Epithelial cell of prostate (primary cell): ENCODE data around the gene FCN3.

Source experiments
- DNase-seq: peaks from one replicate; pipeline ENCODE4 v3.0.0-alpha.2; 2011; ENCODE audit warnings: low read depth, low spot score
- H3K27ac ChIP-seq: fragments of 450-650 bp; 2 replicates; pipeline ENCODE4 v1.5.1; 2017; ENCODE audit warnings: mild to moderate bottlenecking

The FCN3 gene

DNA sequence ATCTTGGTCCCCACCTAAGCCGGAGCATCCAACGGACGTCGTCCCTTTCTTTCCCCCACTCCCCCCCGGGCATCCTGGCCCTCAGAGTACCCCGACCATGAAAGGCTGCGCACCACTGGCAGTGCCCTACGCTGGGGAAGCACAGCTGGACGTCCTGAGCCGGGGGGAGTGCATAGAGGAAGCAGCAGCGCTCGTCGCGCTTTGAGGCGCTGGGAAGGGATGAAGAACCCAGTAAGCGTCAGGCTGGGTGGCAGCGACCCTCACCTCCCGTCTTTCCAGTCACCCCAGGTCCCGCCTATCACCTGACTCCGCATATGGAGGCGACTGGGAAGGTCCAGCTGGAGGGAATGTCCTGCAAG is 13.6 kb downstream of the FCN3 start:
- H3K27ac ChIP-seq: no peak overlapping the region
- DNase-seq: no peak

DNA sequence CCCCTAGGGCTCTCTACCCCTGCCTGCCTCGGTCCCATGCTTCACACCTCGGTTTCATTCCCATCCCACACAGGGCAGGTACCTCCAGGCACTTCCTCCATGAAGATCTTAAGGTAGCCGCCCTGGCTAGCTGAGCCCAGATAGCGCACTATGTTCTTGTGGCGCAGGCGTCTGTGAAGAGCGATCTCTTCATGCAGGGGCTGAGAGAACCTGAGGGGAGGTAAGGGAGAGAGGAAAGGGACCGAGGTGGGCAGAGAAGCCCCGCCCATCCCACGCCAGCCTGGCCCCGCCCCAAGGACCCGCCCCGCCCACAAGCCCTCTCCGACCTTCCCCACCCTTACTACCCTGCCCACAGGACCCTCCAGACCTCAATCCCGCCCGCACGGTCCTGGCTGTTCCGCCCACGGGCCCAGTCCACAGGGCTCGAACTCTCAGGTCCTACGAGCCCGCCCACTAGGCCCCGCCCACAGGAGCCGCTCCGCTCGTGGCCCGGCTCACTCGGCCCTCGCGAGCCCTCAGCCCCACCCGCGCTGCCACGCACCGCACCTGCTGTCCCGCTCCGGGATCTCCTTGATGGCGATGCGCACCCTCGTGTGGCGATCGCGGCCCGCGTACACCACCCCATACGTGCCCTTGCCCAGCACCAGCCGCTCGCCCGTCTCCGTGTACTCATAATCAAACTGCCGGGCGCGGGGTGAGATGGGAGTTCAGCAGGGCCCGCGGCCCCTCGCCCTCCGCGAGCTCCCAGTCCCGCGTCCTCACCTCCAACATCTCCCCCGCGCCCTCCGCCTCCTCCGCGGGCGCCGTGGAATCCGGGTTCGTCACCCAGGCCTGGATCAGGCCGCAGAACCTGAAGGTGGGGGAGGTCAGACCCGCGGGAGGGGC is 14.2 kb downstream of the FCN3 start:
- no peak for DNase-seq
- H3K27ac ChIP-seq: no peak overlapping the region

DNA sequence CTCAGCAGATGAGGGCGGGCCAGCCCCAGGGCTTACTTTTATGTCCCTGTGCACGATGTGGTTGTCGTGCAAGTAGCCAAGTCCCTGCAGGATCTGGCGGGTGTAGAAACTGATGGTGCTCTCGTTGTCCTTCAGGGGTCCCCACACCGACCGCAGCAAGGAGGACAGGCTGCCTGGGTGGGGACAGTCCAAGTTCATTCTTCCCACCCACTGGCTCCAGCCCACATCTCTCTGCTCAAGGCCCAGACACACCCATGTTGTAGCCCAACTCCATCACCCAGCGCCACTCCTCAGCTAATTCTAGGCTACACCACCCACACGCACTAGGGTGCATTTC is 14.8 kb downstream of the FCN3 start:
- no peak overlapping the region for H3K27ac ChIP-seq

GRCh38 chr1:27358928-27359313 is 15.7 kb downstream of the FCN3 start:
- no peak for DNase-seq
- no peak overlapping the region for H3K27ac ChIP-seq

More for the DNA sequence above, 14.8 kb downstream of the FCN3 start:
- DNase-seq: no peak

DNA sequence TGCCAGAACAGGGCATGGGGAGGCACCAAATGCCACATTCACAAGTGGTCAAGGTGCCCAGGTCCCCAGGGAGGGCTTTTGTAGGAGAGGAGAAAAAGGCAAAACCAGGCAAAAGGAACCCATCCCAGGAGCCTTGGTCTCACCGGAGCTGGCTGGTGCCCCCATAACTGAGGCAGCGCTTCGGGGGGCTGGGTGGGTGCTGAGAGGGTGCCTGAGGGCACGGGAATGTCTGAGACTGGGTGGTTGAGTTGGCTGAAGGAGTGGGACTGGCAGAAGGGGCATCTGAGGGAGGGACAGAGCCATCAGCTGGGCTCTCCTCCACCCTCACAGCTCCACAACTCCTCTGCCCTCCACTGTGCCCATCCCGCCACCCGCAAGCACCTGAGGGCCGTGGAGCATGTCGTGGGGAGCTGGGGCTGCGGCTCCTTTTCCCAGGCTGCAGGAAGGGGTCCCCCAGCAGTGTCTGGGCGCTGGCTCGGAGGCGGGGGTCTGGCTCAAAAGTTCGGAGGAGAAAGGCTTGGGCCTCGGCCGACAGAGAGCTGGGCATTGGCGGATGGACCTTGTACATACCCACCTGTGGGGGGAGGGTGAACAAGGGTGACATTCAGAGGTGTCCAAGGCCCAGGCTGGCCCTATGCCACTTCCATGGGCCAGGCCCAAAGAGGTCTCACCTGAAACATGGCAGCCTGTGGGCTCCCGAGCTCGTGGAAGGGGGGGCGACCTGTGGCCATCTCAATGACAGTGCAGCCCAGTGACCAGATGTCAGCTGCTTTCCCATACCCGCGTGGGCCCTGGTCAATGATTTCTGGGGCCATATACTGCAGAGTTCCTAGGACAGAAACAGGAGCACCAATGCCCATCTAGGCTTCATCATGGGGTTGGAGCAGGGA is 16.3 kb downstream of the FCN3 start:
- no peak overlapping the region for H3K27ac ChIP-seq
- DNase-seq: no peak

DNA sequence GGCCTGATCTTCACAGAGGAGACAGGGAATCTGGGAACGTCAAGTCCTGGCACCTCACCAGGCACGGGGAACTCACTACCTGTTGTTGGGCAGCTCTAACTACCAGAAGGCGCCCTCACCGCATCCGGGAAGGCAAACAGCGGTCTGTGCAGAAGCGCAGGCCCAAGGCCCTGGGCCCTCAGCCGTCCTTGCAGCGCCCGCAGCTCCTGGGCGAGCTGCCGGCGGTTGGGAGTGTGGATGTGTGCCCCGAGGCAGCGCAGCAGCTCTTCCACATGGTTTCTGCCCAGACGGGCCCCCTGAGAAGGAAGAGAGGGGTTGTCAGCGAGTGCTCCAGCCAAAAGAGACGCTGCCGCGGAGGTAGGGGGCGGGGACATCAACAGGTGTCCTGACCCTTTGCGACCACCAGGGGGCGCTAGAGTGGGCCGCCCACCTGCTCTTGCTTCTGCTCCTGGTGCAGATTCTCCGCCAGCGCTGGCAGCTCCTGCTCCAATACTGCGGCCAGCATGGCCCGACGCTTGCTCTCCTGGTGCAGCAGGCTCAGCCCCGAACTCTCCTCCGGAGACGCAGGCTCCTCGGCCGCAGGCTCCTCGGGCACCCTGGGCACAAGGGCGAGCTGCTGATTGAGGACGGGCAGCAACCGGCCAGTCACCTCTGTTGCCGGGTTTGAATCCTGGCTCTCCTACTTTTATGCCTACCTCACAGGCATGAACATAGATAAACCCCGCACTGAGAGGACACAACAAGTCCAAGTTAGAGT is 17.2 kb downstream of the FCN3 start:
- H3K27ac ChIP-seq: no peak overlapping the region
- no peak for DNase-seq

GRCh38 chr1:27356619-27357280 is 17.9 kb downstream of the FCN3 start:
- DNase-seq: no peak
- no peak overlapping the region for H3K27ac ChIP-seq

GRCh38 chr1:27356277-27356618 is 18.4 kb downstream of the FCN3 start:
- no peak for DNase-seq
- H3K27ac ChIP-seq: no peak overlapping the region

DNA sequence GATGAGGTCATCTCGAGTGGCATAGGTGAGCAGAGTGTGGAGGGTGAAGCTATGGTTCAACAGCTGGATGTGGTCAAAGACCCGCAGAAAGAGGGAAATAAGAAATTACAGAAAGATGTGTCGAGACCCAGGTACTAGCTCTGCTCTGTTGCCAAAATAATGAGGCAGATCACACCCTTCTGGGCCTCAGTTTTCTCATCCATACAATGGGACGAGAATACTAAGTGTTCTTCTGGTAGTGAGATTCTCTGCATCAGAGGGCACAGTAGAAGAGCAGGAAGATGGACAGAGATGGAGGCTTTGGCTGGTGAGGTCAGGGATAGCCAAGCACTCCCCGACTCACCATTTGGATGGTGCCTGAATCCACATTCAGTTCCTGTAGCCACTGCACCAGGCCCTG is 18.9 kb downstream of the FCN3 start:
- no peak overlapping the region for H3K27ac ChIP-seq
- DNase-seq: no peak

DNA sequence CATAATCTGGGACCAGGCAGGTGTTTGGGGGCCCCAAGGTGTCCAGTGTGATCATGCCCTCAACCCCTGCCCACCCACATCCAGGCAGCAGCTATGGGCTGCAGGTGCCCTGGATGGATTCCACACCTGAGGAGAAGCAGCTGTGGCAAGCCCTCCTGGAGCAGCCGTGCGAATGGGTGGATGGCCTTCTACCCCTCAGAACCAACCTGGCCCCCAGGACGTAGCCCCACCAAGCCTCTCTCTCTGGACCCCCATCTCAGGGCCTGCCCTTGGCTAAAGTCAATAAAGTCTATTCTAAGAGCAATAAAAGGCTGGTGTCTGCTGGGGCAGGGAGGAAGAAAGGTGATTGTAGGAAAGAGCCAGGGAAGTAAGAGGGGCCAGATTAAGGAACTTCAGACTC is 21.0 kb downstream of the FCN3 start:
- DNase-seq: no peak
- H3K27ac ChIP-seq: no peak overlapping the region

DNA sequence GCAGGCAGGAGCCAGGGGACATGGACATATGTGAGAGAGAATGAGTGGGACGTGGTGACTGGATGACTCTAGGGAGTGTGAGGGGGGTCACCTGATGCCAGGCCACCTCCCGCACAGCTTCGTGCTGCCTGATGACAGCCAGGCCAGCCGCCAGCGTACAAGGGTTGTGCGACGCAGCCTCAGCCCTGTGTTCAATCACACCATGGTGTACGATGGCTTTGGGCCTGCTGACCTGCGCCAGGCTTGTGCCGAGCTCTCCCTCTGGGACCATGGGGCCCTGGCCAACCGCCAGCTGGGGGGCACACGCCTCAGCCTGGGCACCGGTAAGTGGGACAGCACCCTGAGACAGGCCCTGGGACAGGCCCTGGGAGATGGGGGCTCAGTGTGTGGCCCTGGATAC is 21.5 kb downstream of the FCN3 start:
- H3K27ac ChIP-seq: no peak overlapping the region

GRCh38 chr1:27351541-27352107 is 23.0 kb downstream of the FCN3 start:
- H3K27ac ChIP-seq: no peak overlapping the region
- no peak for DNase-seq

More for the DNA sequence above, 21.5 kb downstream of the FCN3 start:
- DNase-seq: no peak

DNA sequence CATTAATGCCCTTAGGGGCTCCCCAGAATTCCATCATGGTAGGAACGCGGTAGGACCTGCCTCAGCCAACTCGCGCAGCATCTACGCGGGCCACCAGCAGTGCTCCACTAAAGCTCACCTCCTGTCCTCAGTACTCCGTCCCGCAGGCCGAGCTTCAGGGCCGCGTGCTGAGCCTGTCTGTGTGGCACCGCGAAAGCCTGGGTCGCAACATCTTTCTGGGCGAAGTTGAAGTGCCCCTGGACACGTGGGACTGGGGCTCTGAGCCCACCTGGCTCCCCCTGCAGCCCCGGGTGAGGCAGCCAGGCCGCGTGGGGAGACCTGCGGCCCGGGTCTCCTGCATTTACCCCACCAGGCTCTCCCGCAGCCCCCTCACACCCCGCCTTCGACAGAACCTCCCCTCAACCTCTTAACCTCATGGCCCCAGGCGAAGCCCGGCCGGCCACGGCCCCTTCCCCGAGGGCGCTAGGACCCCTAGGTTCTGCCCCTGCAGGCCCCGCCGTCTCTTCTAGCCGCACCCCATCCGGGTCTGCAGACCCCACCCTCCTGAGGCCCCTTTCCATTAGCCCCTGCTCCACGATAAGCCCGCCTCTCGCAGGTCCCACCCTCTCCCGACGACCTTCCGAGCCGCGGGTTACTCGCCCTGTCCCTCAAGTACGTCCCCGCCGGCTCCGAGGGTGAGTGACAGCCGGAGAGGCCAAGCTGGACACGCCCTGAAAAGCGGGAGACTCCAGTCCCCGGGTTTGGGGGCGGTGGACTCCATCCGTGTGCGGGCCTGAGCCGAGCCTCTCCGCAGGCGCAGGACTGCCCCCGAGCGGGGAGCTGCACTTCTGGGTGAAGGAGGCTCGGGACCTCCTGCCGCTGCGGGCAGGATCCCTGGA is 23.7 kb downstream of the FCN3 start:
- no peak for DNase-seq
- H3K27ac ChIP-seq: no peak overlapping the region

DNA sequence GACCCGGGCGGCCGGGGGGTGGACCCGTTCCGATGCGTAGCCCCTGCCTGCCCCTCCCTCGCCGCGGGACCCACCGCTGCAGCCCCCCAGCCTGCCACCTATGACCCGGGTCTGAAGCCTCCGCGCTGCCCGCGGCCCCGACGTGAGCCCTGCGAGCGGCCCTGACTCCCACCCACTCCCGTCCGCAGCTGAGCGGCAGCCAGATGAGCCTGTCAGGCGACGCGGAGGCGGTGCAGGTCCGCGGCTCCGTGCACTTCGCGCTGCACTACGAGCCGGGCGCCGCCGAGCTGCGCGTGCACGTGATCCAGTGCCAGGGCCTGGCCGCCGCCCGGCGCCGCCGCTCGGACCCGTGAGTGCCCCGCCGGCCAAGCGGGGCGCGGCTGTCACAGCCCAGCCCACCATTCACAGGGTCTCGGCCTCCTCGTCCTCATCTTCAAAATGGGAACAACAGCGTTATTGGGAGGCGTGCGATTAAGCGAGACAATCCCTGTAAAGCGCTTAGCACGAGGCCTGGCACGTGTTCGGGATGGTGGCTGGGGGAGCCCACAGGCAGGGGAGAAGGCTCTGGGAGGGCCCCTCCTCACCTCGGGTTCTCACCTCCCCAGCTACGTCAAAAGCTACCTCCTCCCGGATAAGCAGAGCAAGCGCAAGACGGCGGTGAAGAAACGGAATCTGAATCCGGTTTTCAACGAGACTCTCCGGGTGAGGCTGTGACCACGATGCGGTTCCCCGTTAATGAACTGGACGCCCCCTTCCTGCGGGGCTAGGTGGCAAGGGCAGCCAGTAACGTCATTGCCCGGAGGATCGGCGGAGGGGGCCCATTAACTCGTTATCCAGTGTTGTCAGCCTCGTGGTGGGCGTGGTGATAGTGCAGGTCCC is 24.6 kb downstream of the FCN3 start:
- no peak overlapping the region for H3K27ac ChIP-seq
- no peak for DNase-seq

DNA sequence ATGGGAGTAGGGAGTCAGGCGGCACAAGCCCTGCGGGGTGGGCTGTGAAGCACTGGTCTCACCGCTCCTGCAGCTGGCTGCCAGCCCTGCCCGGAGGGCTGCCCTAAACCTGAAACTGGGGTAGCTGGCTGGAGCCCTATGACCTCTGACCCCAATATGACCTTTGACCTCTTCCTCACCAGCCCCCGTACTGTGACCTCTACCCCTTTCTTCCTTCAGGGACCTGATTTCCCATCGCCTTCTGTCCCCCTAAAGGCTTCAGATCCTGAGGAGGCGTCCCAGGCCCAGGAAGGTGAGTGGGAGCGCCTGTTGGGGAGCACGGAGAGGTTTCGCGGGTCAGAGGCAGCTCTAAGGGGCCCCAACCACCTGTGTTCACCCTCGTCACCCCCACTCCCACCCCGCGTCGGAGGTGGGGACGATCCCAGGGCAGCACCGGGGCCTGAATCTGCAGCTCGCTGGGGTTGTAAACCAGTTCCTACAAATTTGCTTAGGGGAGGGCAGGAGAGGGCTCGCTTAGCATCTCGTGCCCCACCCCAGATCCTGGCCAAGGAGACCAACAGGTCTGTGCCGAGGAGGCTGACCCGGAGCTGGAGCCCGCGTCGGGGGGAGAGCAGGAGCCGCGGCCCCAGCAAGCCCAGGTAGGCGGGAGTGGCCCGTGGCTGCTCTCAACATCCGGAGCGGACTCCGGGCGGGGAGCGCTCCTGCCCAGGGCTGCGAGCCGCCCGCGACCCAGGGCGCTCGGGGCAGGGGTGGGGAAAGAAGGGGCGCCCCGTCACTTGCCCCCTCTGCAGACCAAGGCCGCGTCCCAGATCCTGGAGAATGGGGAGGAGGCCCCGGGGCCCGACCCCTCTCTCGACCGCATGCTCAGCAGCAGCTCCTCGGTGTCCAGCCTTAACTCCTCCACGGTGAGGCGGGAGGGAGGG is 25.5 kb downstream of the FCN3 start:
- peak overlapping the region; percentile 37 for H3K27ac ChIP-seq
- no peak for DNase-seq

GRCh38 chr1:27346991-27347624 is 27.5 kb downstream of the FCN3 start:
- DNase-seq: no peak
- no peak overlapping the region for H3K27ac ChIP-seq

DNA sequence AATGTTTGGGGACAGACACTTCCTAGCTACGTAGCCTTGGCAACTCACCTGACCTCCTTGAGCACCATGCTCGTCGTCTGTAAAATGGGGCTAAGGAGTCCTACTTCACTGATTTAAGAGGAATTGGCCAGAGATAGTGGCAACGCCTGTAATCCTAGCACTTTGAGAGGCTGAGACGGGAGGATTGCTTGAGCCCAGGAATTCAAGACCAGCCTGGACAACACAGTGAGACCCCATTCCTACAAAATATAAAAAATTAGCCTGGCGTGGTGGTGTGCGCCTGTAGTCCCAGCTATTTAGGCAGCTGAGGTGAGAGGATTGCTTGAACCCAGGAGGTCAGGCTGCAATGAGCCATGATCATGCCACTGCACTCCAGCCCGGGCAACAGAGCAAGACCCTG is 28.3 kb downstream of the FCN3 start:
- no peak for DNase-seq
- H3K27ac ChIP-seq: no peak overlapping the region
